Transverse colon (tissue), 4 donors: ENCODE results near the gene LSM6.

Experiments used
- CTCF ChIP-seq, 5 experiments: fragments of 200-600 bp in 3 of 5; fragments of 450-650 bp in 2 of 5; sonication (generic) in 3 of 5; IDR thresholded peaks; 1 replicate in 2 of 5; 2 replicates in 3 of 5; pipeline ENCODE4 v1.5.1; 2016 to 2017; ENCODE audit warnings: antibody characterized with exemption in 5 of 5, inconsistent platforms in 3 of 5, mild to moderate bottlenecking in 2 of 5, moderate library complexity in 1 of 5
- EP300 ChIP-seq: sonication (generic); formaldehyde crosslinking; IDR thresholded peaks from one replicate; pipeline ENCODE4 v1.6.1; 2017; ENCODE audit warnings: antibody characterized with exemption, low read depth
- POLR2A ChIP-seq: fragments of 450-650 bp; IDR thresholded peaks from one replicate; pipeline ENCODE4 v1.6.1; 2016; ENCODE audit warnings: antibody characterized with exemption, mild to moderate bottlenecking, moderate library complexity
- POLR2AphosphoS5 ChIP-seq, 3 donors: sonication (generic); formaldehyde crosslinking; IDR thresholded peaks; one replicate each; pipeline ENCODE4 v1.6.1; 2016; ENCODE audit warnings: antibody characterized with exemption in 3 of 3

GRCh38 chr4:146238107-146238506 is 62.6 kb downstream of the LSM6 start:
- no peak for TF ChIP-seq POLR2A
- no peak for TF ChIP-seq EP300
- no peak for TF ChIP-seq POLR2AphosphoS5 (IDR thresholded peaks at IDR 0.05)
- no peak for TF ChIP-seq CTCF (IDR thresholded peaks at IDR 0.05)
